HepG2 (cell line): ENCODE data around the gene CDC42BPG. TPM values are rescaled to one million over a fixed set of nuclear protein-coding genes. Genes with fewer than 3 reads are reported as not detected.

Experiments
- ATF6 ChIP-seq: sonication (generic); formaldehyde crosslinking; conservative IDR thresholded peaks from 2 replicates; pipeline ENCODE4 v1.4.0; 2020; ENCODE audit warnings: missing genetic modification reagents
- DR1 ChIP-seq: sonication (generic); formaldehyde crosslinking; IDR thresholded peaks from 2 replicates; pipeline ENCODE4 v1.8.0; 2021; ENCODE audit warnings: mild to moderate bottlenecking, missing genetic modification reagents, inconsistent platforms
- EEA1 ChIP-seq: sonication (generic); formaldehyde crosslinking; IDR thresholded peaks from 2 replicates; pipeline ENCODE4 v1.5.1; 2020; ENCODE audit warnings: mild to moderate bottlenecking, missing genetic modification reagents, borderline replicate concordance
- EP300 ChIP-seq, 3 experiments: sonication (generic) in 1 of 3; formaldehyde crosslinking in 1 of 3; IDR thresholded peaks; 2 replicates each; pipeline versions ENCODE4 v1.5.1 to v1.6.1; 2011 to 2020; ENCODE audit warnings: low read depth in 2 of 3, low read length in 2 of 3, borderline replicate concordance in 1 of 3, improper control_type of control experiment in 1 of 3, mild to moderate bottlenecking in 1 of 3, missing genetic modification reagents in 1 of 3, moderate library complexity in 1 of 3
- ETV6 ChIP-seq: sonication (generic); formaldehyde crosslinking; conservative IDR thresholded peaks from 2 replicates; pipeline ENCODE4 v1.4.0; 2020; ENCODE audit warnings: missing genetic modification reagents
- GMEB1 ChIP-seq: sonication (generic); formaldehyde crosslinking; IDR thresholded peaks from 2 replicates; pipeline ENCODE4 v1.5.1; 2020; ENCODE audit warnings: missing genetic modification reagents, mild to moderate bottlenecking, borderline replicate concordance
- HDAC2 ChIP-seq: sonication (generic); formaldehyde crosslinking; IDR thresholded peaks from 2 replicates; pipeline ENCODE4 v1.4.0; 2020; ENCODE audit warnings: missing genetic modification reagents
- HOMEZ ChIP-seq: IDR thresholded peaks from 2 replicates; pipeline ENCODE4 v1.6.1; 2016; ENCODE audit warnings: low read depth
- HOXA3 ChIP-seq: sonication (generic); formaldehyde crosslinking; IDR thresholded peaks from 2 replicates; pipeline ENCODE4 v1.5.0; 2020; ENCODE audit warnings: missing genetic modification reagents
- KAT8 ChIP-seq: IDR thresholded peaks from 2 replicates; pipeline ENCODE4 v1.6.1; 2016; ENCODE audit warnings: missing genetic modification reagents, missing compliant biosample characterization
- MAZ ChIP-seq, 2 experiments: sonication (generic) in 1 of 2; formaldehyde crosslinking in 1 of 2; IDR thresholded peaks; 2 replicates each; pipeline versions ENCODE4 v1.5.0 to v1.6.1; 2012 to 2020; ENCODE audit warnings: low read depth in 2 of 2, mild to moderate bottlenecking in 2 of 2, borderline replicate concordance in 1 of 2, improper control_type of control experiment in 1 of 2, low read length in 1 of 2, missing genetic modification reagents in 1 of 2, moderate library complexity in 1 of 2
- NRL ChIP-seq: sonication (generic); formaldehyde crosslinking; IDR thresholded peaks from 2 replicates; pipeline ENCODE4 v1.5.0; 2020; ENCODE audit warnings: missing genetic modification reagents, mild to moderate bottlenecking, moderate library complexity, borderline replicate concordance
- RFX5 ChIP-seq: IDR thresholded peaks from 2 replicates; pipeline ENCODE4 v1.6.1; 2011; ENCODE audit warnings: low read depth, low read length, improper control_type of control experiment
- RFXAP ChIP-seq: sonication (generic); formaldehyde crosslinking; IDR thresholded peaks from 2 replicates; pipeline ENCODE4 v1.4.0; 2020; ENCODE audit warnings: missing genetic modification reagents, borderline replicate concordance
- SOX13 ChIP-seq, 3 experiments: fragments of 450-650 bp in 1 of 3; sonication (generic) in 1 of 3; formaldehyde crosslinking in 1 of 3; IDR thresholded peaks in 2 of 3; conservative IDR thresholded peaks in 1 of 3; 2 replicates each; pipeline versions ENCODE4 v1.5.0 to v1.6.1; 2016 to 2020; ENCODE audit warnings: antibody characterized with exemption in 1 of 3, mild to moderate bottlenecking in 1 of 3, missing compliant biosample characterization in 1 of 3, missing genetic modification reagents in 1 of 3, moderate library complexity in 1 of 3
- XBP1 ChIP-seq: sonication (generic); formaldehyde crosslinking; IDR thresholded peaks from 2 replicates; pipeline ENCODE4 v1.5.0; 2020; ENCODE audit warnings: missing genetic modification reagents
- YY1 ChIP-seq: IDR thresholded peaks from 2 replicates; pipeline ENCODE4 v1.6.1; 2011; ENCODE audit warnings: low read length, low read depth, moderate library complexity, mild to moderate bottlenecking; ENCODE audit not compliant: insufficient read depth, insufficient replicate concordance
- ZNF430 ChIP-seq: sonication (generic); formaldehyde crosslinking; IDR thresholded peaks from 2 replicates; pipeline ENCODE4 v1.9.0; 2021; ENCODE audit warnings: mild to moderate bottlenecking, missing genetic modification reagents
- ZNF546 ChIP-seq: sonication (generic); formaldehyde crosslinking; conservative IDR thresholded peaks from 2 replicates; pipeline ENCODE4 v1.8.1; 2023; ENCODE audit warnings: mild to moderate bottlenecking, missing genetic modification reagents
- ZNF652 ChIP-seq: IDR thresholded peaks from 2 replicates; pipeline ENCODE4 v1.6.1; 2016; ENCODE audit warnings: low read depth, borderline replicate concordance
- ZNF792 ChIP-seq: IDR thresholded peaks from 2 replicates; pipeline ENCODE4 v1.6.1; 2016
- ZSCAN21 ChIP-seq: sonication (generic); formaldehyde crosslinking; IDR thresholded peaks from 2 replicates; pipeline ENCODE4 v1.8.0; 2022; ENCODE audit warnings: mild to moderate bottlenecking, missing genetic modification reagents, moderate library complexity, borderline replicate concordance
- polyA plus RNA-seq, 8 experiments: library from polyadenylated mRNA; depleted of rRNA in 3 of 8; stranded (reverse) in 7 of 8; unstranded in 1 of 8; fragments of >200 nt; fragmentation: Illumina TruSeq in 4 of 8; extraction: Trizol in 4 of 8; gene quantifications; 2 replicates each; pipeline versions ENCODE4 v1.2.1 to v1.2.3, GENCODE V29; 2011 to 2016; ENCODE audit warnings: low read depth in 4 of 8, missing spikeins in 1 of 8, mixed read lengths in 1 of 8; ENCODE audit not compliant: insufficient read depth in 1 of 8
- total RNA-seq, 5 experiments: library from RNA; depleted of rRNA; stranded (reverse); fragments of >200 nt; fragmentation: Illumina TruSeq; extraction: Trizol; gene quantifications; 2 replicates each; pipeline ENCODE4 v1.2.3, GENCODE V29; 2016; ENCODE audit warnings: low read depth in 1 of 5

CDC42BPG gene
- total and polyA plus RNA-seq, 2 of the 13 experiments (the other 11 are each of a cell fraction or from before 2014, with no cell fraction given): 0.55 to 1.4 TPM

GRCh38 chr11:64778473-64779298 lies 65.8 kb downstream of the CDC42BPG start, which contains the start of gene SF1 (continued):
- TF ChIP-seq HOMEZ (CRISPR knock-in tag): 0 out of 2 replicates have a peak, but pooled peaks have one; percentile 9
- TF ChIP-seq ZNF792 (CRISPR knock-in tag): 0 out of 2 replicates have a peak, but pooled peaks have one; percentile 53
- no peak for TF ChIP-seq NRL (CRISPR knock-in tag)
- TF ChIP-seq DR1: peak; percentile 79; the same call in 1 of the 2 replicates
- TF ChIP-seq RFXAP: peak; percentile 93
- TF ChIP-seq MAZ (IDR thresholded peaks at IDR 0.05; ENCODE audit: borderline replicate concordance, low read depth, low read length): peak; percentile 93; the same call in 1 of the 2 replicates
- TF ChIP-seq MAZ (CRISPR knock-in tag; IDR thresholded peaks at IDR 0.05; ENCODE audit: low read depth): peak; percentile 79
- peak; percentile 97 for TF ChIP-seq HOXA3 (CRISPR knock-in tag)
- TF ChIP-seq KAT8: peak; percentile 78; the same call in 1 of the 2 replicates
- 0 out of 2 replicates have a peak, but pooled peaks have one; percentile 51 for TF ChIP-seq ZSCAN21 (CRISPR knock-in tag)
- 0 out of 2 replicates have a peak, but pooled peaks have one; percentile 14 for TF ChIP-seq ZNF652 (CRISPR knock-in tag)
- TF ChIP-seq XBP1 (CRISPR knock-in tag): no peak
- TF ChIP-seq EEA1 (CRISPR knock-in tag): no peak
- peak; percentile 44; the same call in 1 of the 2 replicates for TF ChIP-seq ZNF430 (CRISPR knock-in tag)
- TF ChIP-seq ZNF546 (CRISPR knock-in tag): 0 out of 2 replicates have a peak, but pooled peaks have one; percentile 35
- 0 out of 4 replicates have a peak, but pooled peaks of 1 of the 2 experiments have one; percentile 6 for TF ChIP-seq EP300 (IDR thresholded peaks at IDR 0.05; ENCODE audit: low read depth in 2 of 2, low read length in 2 of 2)
- TF ChIP-seq EP300 (CRISPR knock-in tag; IDR thresholded peaks at IDR 0.05; ENCODE audit: borderline replicate concordance): no peak; the same call in 1 of the 2 replicates
- TF ChIP-seq ATF6 (CRISPR knock-in tag): no peak
- TF ChIP-seq ETV6 (CRISPR knock-in tag): no peak
- peak; percentile 92 for TF ChIP-seq YY1
- 0 out of 2 replicates have a peak, but pooled peaks have one; percentile 30 for TF ChIP-seq HDAC2
- no peak for TF ChIP-seq SOX13 (IDR thresholded peaks at IDR 0.05)
- TF ChIP-seq SOX13 (CRISPR knock-in tag; conservative IDR thresholded peaks at IDR 0.05 in 1 of 2, IDR thresholded peaks at IDR 0.05 in 1 of 2): no peak
- TF ChIP-seq GMEB1 (CRISPR knock-in tag): peak; percentile 72; the same call in 1 of the 2 replicates
- TF ChIP-seq RFX5: peak; percentile 71
